UCSD-AML1 (cell line): ENCODE data around the gene OR6P1.

ENCODE experiments used
- DNase-seq: peaks from one replicate; lab custom pipeline; 2025; ENCODE audit not compliant: unreplicated experiment; lab: John Stamatoyannopoulos, UW

Gene OR6P1

GRCh38 chr1:158570480-158570879 is at the start of gene OR6P1:
TSS of gene OR6P1 (minus strand) at chr1:158570580. CDS start at chr1:158563604, 6,976 bp downstream.
- no peak for DNase-seq

- no peak for DNase-seq
These were observed 43.4 kb upstream of the OR6P1 start for GRCh38 chr1:158613764-158614163.

GRCh38 chr1:158611916-158612315 is 41.5 kb upstream of the OR6P1 start:
- DNase-seq = no peak

- no peak for DNase-seq
These were observed 36.9 kb upstream of the OR6P1 start for GRCh38 chr1:158607296-158607695.

- DNase-seq = no peak
These were observed 34.6 kb upstream of the OR6P1 start, which contains the start of gene OR10Z1 for GRCh38 chr1:158604968-158605367. TSS of gene OR10Z1 (plus strand) at chr1:158605268. CDS start at chr1:158606439, 1,171 bp downstream.

GRCh38 chr1:158600735-158601134 is 30.4 kb upstream of the OR6P1 start:
- no peak for DNase-seq

- DNase-seq = no peak
These were observed 16.6 kb upstream of the OR6P1 start for GRCh38 chr1:158586942-158587341.

- no peak for DNase-seq
These were observed 13.6 kb upstream of the OR6P1 start for GRCh38 chr1:158583962-158584361.

- no peak for DNase-seq
These were observed 9.4 kb upstream of the OR6P1 start, which contains the start of gene OR10X1 for GRCh38 chr1:158579733-158580132. TSS of gene OR10X1 (minus strand) at chr1:158579899. CDS start at chr1:158579899, 0 bp downstream.

- DNase-seq = no peak
These were observed 7.2 kb upstream of the OR6P1 start for GRCh38 chr1:158577561-158577960.

- no peak for DNase-seq
These were observed 1.8 kb upstream of the OR6P1 start for GRCh38 chr1:158572226-158572625.

- DNase-seq = no peak
These were observed 5.8 kb downstream of the OR6P1 start for GRCh38 chr1:158564608-158565007.

GRCh38 chr1:158563853-158564252 is 6.5 kb downstream of the OR6P1 start:
- DNase-seq = no peak

- DNase-seq = no peak
These were observed 10.7 kb downstream of the OR6P1 start for GRCh38 chr1:158559696-158560095.

GRCh38 chr1:158554352-158554751 is 16.0 kb downstream of the OR6P1 start, which contains the start of gene OR6Y1:
TSS of gene OR6Y1 (minus strand) at chr1:158554405. CDS start at chr1:158548105, 6,300 bp downstream.
- no peak for DNase-seq

GRCh38 chr1:158552296-158552695 is 18.1 kb downstream of the OR6P1 start:
- DNase-seq = no peak

- no peak for DNase-seq
These were observed 22.8 kb downstream of the OR6P1 start for GRCh38 chr1:158547533-158547932.

- no peak for DNase-seq
These were observed 32.8 kb downstream of the OR6P1 start for GRCh38 chr1:158537609-158538008.

- no peak for DNase-seq
These were observed 35.9 kb downstream of the OR6P1 start for GRCh38 chr1:158534496-158534895.

- no peak for DNase-seq
These were observed 43.1 kb downstream of the OR6P1 start for GRCh38 chr1:158527190-158527815.

- DNase-seq = no peak
These were observed 48.7 kb downstream of the OR6P1 start for GRCh38 chr1:158521666-158522058.

- DNase-seq = no peak
These were observed 49.3 kb downstream of the OR6P1 start for GRCh38 chr1:158520955-158521665.
